GM23338 (cell line): ENCODE measurements around the gene NRF1. TPM values are rescaled to one million over a fixed set of nuclear protein-coding genes. Genes with fewer than 3 reads are reported as not detected.

Source experiments
- ATAC-seq: fragments of 200-7000 bp; cut with Tn5 transposase; 3 replicates; pipeline ENCODE4 v1.9.1; 2020
- DNase-seq: peaks from one replicate; pipeline ENCODE4 v3.0.0-alpha.2; 2015; ENCODE audit warnings: low spot score
- H2AFZ ChIP-seq: fragments of 200-600 bp; sonication (generic); 2 replicates; pipeline ENCODE4 v1.8.0; 2016; ENCODE audit warnings: antibody characterized with exemption, mild to moderate bottlenecking, moderate library complexity
- H3F3A ChIP-seq: fragments of 200-600 bp; sonication (generic); replicated peaks from 2 replicates; pipeline ENCODE4 v1.8.0; 2017; ENCODE audit warnings: antibody characterized with exemption, mixed run types, low read depth
- H3K27ac ChIP-seq: fragments of 200-600 bp; sonication (generic); 2 replicates; pipeline ENCODE4 v1.6.1; 2016; ENCODE audit warnings: low read depth
- H3K27me3 ChIP-seq: fragments of 200-600 bp; sonication (generic); 2 replicates; pipeline ENCODE4 v1.8.0; 2016; ENCODE audit warnings: mild to moderate bottlenecking, mixed run types, moderate library complexity; ENCODE audit not compliant: insufficient read depth
- H3K36me3 ChIP-seq: fragments of 200-600 bp; sonication (generic); 2 replicates; pipeline ENCODE4 v1.8.0; 2016; ENCODE audit warnings: mild to moderate bottlenecking; ENCODE audit not compliant: insufficient read depth
- H3K4me1 ChIP-seq: fragments of 200-600 bp; sonication (generic); 2 replicates; pipeline ENCODE4 v1.8.0; 2016; ENCODE audit warnings: mild to moderate bottlenecking, moderate library complexity; ENCODE audit not compliant: insufficient read depth
- H3K4me2 ChIP-seq: fragments of 200-600 bp; sonication (generic); 2 replicates; pipeline ENCODE4 v1.7.1; 2017; ENCODE audit warnings: mixed run types
- H3K4me3 ChIP-seq: fragments of 200-600 bp; sonication (generic); 2 replicates; pipeline ENCODE4 v1.6.1; 2016; ENCODE audit warnings: mixed run types
- H3K79me2 ChIP-seq: fragments of 200-600 bp; sonication (generic); replicated peaks from 2 replicates; pipeline ENCODE4 v1.8.0; 2017; ENCODE audit warnings: mild to moderate bottlenecking; ENCODE audit not compliant: insufficient read depth
- H3K9me2 ChIP-seq: fragments of 200-600 bp; sonication (generic); 2 replicates; pipeline ENCODE4 v1.8.0; 2017; ENCODE audit not compliant: insufficient read depth
- H4K20me1 ChIP-seq: fragments of 200-600 bp; sonication (generic); replicated peaks from 2 replicates; pipeline ENCODE4 v1.8.0; 2017; ENCODE audit warnings: mild to moderate bottlenecking; ENCODE audit not compliant: insufficient read depth
- H3K27ac Mint-ChIP-seq: 2 replicates; pipeline ENCODE4 v1.8.0; 2020; ENCODE audit warnings: inconsistent platforms, mild to moderate bottlenecking, moderate library complexity, mixed read lengths
- H3K27me3 Mint-ChIP-seq: 3 replicates; pipeline ENCODE4 v1.8.0; 2022; ENCODE audit warnings: low read depth, mild to moderate bottlenecking, moderate library complexity, mixed read lengths, inconsistent platforms; ENCODE audit not compliant: insufficient read depth, poor library complexity
- H3K36me3 Mint-ChIP-seq: 3 replicates; pipeline ENCODE4 v1.8.0; 2021; ENCODE audit warnings: low read depth, mild to moderate bottlenecking, inconsistent platforms, moderate library complexity, mixed read lengths
- H3K4me1 Mint-ChIP-seq: 3 replicates; pipeline ENCODE4 v1.8.0; 2020; ENCODE audit warnings: mild to moderate bottlenecking, inconsistent platforms, mixed read lengths
- H3K4me3 Mint-ChIP-seq: 3 replicates; pipeline ENCODE4 v1.8.0; 2021; ENCODE audit warnings: moderate library complexity, mild to moderate bottlenecking, inconsistent platforms, mixed read lengths
- H3K9me3 Mint-ChIP-seq: 3 replicates; pipeline ENCODE4 v1.8.0; 2020; ENCODE audit warnings: moderate library complexity, mild to moderate bottlenecking, inconsistent platforms, mixed read lengths
- CREB1 ChIP-seq: fragments of 250-450 bp; sonication (Bioruptor Pico); IDR thresholded peaks from 2 replicates; pipeline ENCODE4 v1.5.0; 2020; ENCODE audit warnings: low read depth, mild to moderate bottlenecking, moderate library complexity
- NANOG ChIP-seq: IDR thresholded peaks from 2 replicates; pipeline ENCODE4 v1.6.1; 2016; ENCODE audit warnings: antibody characterized with exemption, borderline replicate concordance
- STAT1 ChIP-seq: IDR thresholded peaks from one replicate; pipeline ENCODE4 v1.6.1; 2016; ENCODE audit warnings: antibody characterized with exemption; ENCODE audit not compliant: unreplicated experiment
- ZNF462 ChIP-seq: fragments of 250-450 bp; sonication (Bioruptor Pico); IDR thresholded peaks from 2 replicates; pipeline ENCODE4 v1.5.0; 2020; ENCODE audit warnings: mild to moderate bottlenecking, moderate library complexity
- polyA plus RNA-seq: library from polyadenylated mRNA; unstranded; fragments of >200 nt; fragmentation: Nextera tagmentation; extraction: Ambion mirVana; gene quantifications from 2 replicates; pipeline ENCODE4 v1.2.1, GENCODE V29; 2016
- total RNA-seq: library from RNA; depleted of rRNA; stranded (reverse); fragments of >200 nt; shearing (Covaris generic); gene quantifications from 2 replicates; pipeline ENCODE4 v1.2.3, GENCODE V29; 2014

The NRF1 gene
- total and polyA plus RNA-seq, 2 experiments from 2014 or later: 5.3 to 24.6 TPM

GRCh38 chr7:129746857-129747529 lies 135.5 kb downstream of the NRF1 start (continued):
- no peak for TF ChIP-seq ZNF462 (CRISPR knock-in tag)

GRCh38 chr7:129748356-129749109 lies 137.0 kb downstream of the NRF1 start:
- Mint-ChIP-seq H3K27ac (no peak overlapping the region), H3K9me3 (no peaks in the 10 kb centered on the region), H3K4me1 (peaks cover 13% of the 10 kb centered on the region; the same call in 2 of the 3 replicates), H3K27me3 (no peaks in the 10 kb centered on the region), H3K36me3 (peaks cover 16% of the 10 kb centered on the region; the same call in 2 of the 3 replicates), H3K4me3 (no peak overlapping the region)
- peaks cover 6% of the 10 kb centered on the region; the same call in 1 of the 2 replicates for H3F3A ChIP-seq
- no peak for TF ChIP-seq NANOG
- TF ChIP-seq CREB1 (CRISPR knock-in tag): no peak
- no peak for TF ChIP-seq STAT1
- no peaks in the 10 kb centered on the region for H3K27me3 ChIP-seq
- H3K27ac ChIP-seq: no peak overlapping the region
- no peaks in the 10 kb centered on the region for H3K36me3 ChIP-seq
- no peak overlapping the region for H3K4me2 ChIP-seq
- DNase-seq: no peak
- peaks cover 3% of the 10 kb centered on the region; the same call in 1 of the 2 replicates for H4K20me1 ChIP-seq
- no peak overlapping the region for H3K4me3 ChIP-seq
- ATAC-seq: no peak
- H3K4me1 ChIP-seq: no peaks in the 10 kb centered on the region; the same call in 1 of the 2 replicates
- no peak overlapping the region for H2AFZ ChIP-seq
- no peaks in the 10 kb centered on the region for H3K79me2 ChIP-seq
- no peaks in the 10 kb centered on the region for H3K9me2 ChIP-seq
